ENCODE data around the gene MYBBP1A.

DNA sequence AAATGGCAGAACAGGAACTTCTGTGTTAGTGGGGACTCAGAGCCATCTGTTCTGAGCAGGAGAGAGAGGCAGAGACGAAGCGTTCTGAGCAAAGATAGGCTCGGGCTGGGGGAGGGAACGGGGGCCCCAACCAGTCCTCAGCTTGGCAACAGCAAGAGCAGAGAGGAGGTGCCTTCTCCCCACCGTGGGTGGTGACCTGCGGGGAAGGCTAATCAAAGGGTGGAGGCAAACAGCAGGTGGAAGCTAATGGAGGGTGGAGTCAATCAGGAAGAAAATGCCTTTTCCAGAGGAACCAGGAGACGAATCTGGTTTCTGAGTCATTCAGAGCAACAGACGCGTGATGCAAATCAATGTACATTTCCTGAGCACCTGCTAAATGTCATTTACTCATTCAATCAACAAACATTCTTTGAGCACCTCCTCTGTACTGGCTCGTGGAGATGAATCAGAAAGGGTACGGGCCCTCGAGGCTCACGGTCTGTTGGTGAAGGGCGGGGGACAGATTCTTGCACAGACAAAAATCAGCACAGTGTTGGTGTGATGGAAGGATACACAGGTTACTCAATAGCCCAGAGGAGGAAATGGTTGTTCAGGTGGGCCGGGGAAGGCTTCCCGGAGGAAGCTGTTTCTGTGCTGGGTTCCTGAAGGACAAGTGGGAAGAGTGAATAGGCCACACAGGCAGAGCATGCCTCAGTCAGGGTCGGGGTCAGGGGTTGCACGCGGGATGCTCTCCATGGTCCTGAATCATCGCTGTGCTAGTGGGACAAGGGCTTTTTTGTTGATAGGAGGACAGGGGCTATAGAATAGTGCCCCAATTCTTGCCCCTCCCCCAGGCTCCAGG is 62.2 kb downstream of the MYBBP1A start:
- TF ChIP-seq POLR2AphosphoS5 (IDR thresholded peaks at IDR 0.05) = no peak
- TF ChIP-seq, protein P1, sequence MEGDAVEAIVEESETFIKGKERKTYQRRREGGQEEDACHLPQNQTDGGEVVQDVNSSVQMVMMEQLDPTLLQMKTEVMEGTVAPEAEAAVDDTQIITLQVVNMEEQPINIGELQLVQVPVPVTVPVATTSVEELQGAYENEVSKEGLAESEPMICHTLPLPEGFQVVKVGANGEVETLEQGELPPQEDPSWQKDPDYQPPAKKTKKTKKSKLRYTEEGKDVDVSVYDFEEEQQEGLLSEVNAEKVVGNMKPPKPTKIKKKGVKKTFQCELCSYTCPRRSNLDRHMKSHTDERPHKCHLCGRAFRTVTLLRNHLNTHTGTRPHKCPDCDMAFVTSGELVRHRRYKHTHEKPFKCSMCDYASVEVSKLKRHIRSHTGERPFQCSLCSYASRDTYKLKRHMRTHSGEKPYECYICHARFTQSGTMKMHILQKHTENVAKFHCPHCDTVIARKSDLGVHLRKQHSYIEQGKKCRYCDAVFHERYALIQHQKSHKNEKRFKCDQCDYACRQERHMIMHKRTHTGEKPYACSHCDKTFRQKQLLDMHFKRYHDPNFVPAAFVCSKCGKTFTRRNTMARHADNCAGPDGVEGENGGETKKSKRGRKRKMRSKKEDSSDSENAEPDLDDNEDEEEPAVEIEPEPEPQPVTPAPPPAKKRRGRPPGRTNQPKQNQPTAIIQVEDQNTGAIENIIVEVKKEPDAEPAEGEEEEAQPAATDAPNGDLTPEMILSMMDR (IDR thresholded peaks at IDR 0.05 in 8 of 11, conservative IDR thresholded peaks at IDR 0.05 in 3 of 11) = no peak
- no peak for TF ChIP-seq POLR2A (IDR thresholded peaks at IDR 0.05)
